Measurements from ENCODE around the gene ADGRG3.

The ADGRG3 gene

GRCh38 chr16:57738844-57739243 lies 70.7 kb downstream of the ADGRG3 start:
- no peak for DNase-seq
- TF ChIP-seq, protein P1, sequence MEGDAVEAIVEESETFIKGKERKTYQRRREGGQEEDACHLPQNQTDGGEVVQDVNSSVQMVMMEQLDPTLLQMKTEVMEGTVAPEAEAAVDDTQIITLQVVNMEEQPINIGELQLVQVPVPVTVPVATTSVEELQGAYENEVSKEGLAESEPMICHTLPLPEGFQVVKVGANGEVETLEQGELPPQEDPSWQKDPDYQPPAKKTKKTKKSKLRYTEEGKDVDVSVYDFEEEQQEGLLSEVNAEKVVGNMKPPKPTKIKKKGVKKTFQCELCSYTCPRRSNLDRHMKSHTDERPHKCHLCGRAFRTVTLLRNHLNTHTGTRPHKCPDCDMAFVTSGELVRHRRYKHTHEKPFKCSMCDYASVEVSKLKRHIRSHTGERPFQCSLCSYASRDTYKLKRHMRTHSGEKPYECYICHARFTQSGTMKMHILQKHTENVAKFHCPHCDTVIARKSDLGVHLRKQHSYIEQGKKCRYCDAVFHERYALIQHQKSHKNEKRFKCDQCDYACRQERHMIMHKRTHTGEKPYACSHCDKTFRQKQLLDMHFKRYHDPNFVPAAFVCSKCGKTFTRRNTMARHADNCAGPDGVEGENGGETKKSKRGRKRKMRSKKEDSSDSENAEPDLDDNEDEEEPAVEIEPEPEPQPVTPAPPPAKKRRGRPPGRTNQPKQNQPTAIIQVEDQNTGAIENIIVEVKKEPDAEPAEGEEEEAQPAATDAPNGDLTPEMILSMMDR (IDR thresholded peaks at IDR 0.05), result no peak
- Mint-ChIP-seq H3K9me3 (no peaks in the 10 kb centered on the region), H3K27ac (no peak overlapping the region), H3K4me1 (peaks cover 30% of the 10 kb centered on the region), H3K4me3 (no peak overlapping the region), H3K27me3 (ENCODE audit: low read depth, poor library complexity) (no peaks in the 10 kb centered on the region), H3K36me3 (ENCODE audit: low read depth) (peaks cover under 1% of the 10 kb centered on the region)
